Measurements from ENCODE around the gene TYRP1. TPM values are rescaled to one million over a fixed set of nuclear protein-coding genes. Genes with fewer than 3 reads are reported as not detected.

TYRP1 gene
- total RNA-seq, 4 donors from 2014 or later: not detected

- Histone ChIP-seq H3K27ac (no peak overlapping the region), H3K9me3 (no peaks in the 10 kb centered on the region), H3K4me3 (no peak overlapping the region), H3K4me1 (no peaks in the 10 kb centered on the region), H3K27me3 (no peaks in the 10 kb centered on the region), H3K36me3 (no peaks in the 10 kb centered on the region)
- TF ChIP-seq CTCF (IDR thresholded peaks at IDR 0.05): no peak
- TF ChIP-seq POLR2A (IDR thresholded peaks at IDR 0.05): no peak
- DNase-seq: no peak
- 89 to 94% methylated on average over 2 of the region's 2 CpGs for WGBS, 2 donors
- intact Hi-C loops (cut with DNase I): loop anchor here (10.0 kb wide), 1 partner anchor 158 kb away; no protein-coding TSS in a partner anchor
Observed at GRCh38 chr9:12726795-12727194, 33.6 kb downstream of the TYRP1 start.

- no peaks in the 10 kb centered on the region for H3K4me1 ChIP-seq
- no peak overlapping the region for H3K27ac ChIP-seq
- no peak overlapping the region for H3K4me3 ChIP-seq
- H3K36me3 ChIP-seq: no peaks in the 10 kb centered on the region
- peaks cover 0 to 7% (median 0%) of the 10 kb centered on the region in 3 donors for H3K9me3 ChIP-seq
- no peak for DNase-seq
- no peaks in the 10 kb centered on the region for H3K27me3 ChIP-seq
- WGBS, 2 donors: 81 to 100% methylated on average over 1 of the region's 1 CpG
- no peak for TF ChIP-seq CTCF (IDR thresholded peaks at IDR 0.05)
- no peak for TF ChIP-seq POLR2A (IDR thresholded peaks at IDR 0.05)
- intact Hi-C loops (cut with DNase I): no loop called here
Observed at GRCh38 chr9:12730198-12730597, 37.0 kb downstream of the TYRP1 start.

GRCh38 chr9:12730927-12731326 lies 37.7 kb downstream of the TYRP1 start:
- TF ChIP-seq POLR2A (IDR thresholded peaks at IDR 0.05) (no peak), CTCF (IDR thresholded peaks at IDR 0.05) (no peak)
- no peak overlapping the region for H3K4me3 ChIP-seq
- no peaks in the 10 kb centered on the region for H3K36me3 ChIP-seq
- H3K27ac ChIP-seq: no peak overlapping the region
- peaks cover 0 to 7% (median 0%) of the 10 kb centered on the region in 3 donors for H3K9me3 ChIP-seq
- H3K4me1 ChIP-seq: no peaks in the 10 kb centered on the region
- no peak for DNase-seq
- intact Hi-C loops (cut with DNase I): no loop called here
- H3K27me3 ChIP-seq: no peaks in the 10 kb centered on the region

- H3K27ac ChIP-seq: no peak overlapping the region
- 69 to 82% methylated on average over 3 of the region's 3 CpGs for WGBS, 2 donors
- no peak overlapping the region for H3K4me3 ChIP-seq
- no peaks in the 10 kb centered on the region for H3K27me3 ChIP-seq
- no peaks in the 10 kb centered on the region for H3K4me1 ChIP-seq
- no peak for TF ChIP-seq POLR2A (IDR thresholded peaks at IDR 0.05)
- no peak for TF ChIP-seq CTCF (IDR thresholded peaks at IDR 0.05)
- intact Hi-C loops (cut with DNase I): no loop called here
- H3K36me3 ChIP-seq: no peaks in the 10 kb centered on the region
- H3K9me3 ChIP-seq: peaks cover 0 to 7% (median 0%) of the 10 kb centered on the region in 3 donors
- DNase-seq: no peak
Observed at GRCh38 chr9:12732971-12733370, 39.8 kb downstream of the TYRP1 start.

GRCh38 chr9:12735665-12736064 lies 42.5 kb downstream of the TYRP1 start:
- no peaks in the 10 kb centered on the region for H3K36me3 ChIP-seq
- no peaks in the 10 kb centered on the region for H3K4me1 ChIP-seq
- no peak overlapping the region for H3K27ac ChIP-seq
- no peak for DNase-seq
- 52 to 55% methylated on average over 3 of the region's 3 CpGs for WGBS, 2 donors
- TF ChIP-seq CTCF (IDR thresholded peaks at IDR 0.05): no peak
- no peak for TF ChIP-seq POLR2A (IDR thresholded peaks at IDR 0.05)
- H3K4me3 ChIP-seq: no peak overlapping the region
- intact Hi-C loops (cut with DNase I): no loop called here
- peaks cover 0 to 7% (median 0%) of the 10 kb centered on the region in 3 donors for H3K9me3 ChIP-seq
- no peaks in the 10 kb centered on the region for H3K27me3 ChIP-seq

Measured in esophagus squamous epithelium (tissue), 5 donors.